ENCODE measurements around the gene ZNF423.

The ZNF423 gene

DNA sequence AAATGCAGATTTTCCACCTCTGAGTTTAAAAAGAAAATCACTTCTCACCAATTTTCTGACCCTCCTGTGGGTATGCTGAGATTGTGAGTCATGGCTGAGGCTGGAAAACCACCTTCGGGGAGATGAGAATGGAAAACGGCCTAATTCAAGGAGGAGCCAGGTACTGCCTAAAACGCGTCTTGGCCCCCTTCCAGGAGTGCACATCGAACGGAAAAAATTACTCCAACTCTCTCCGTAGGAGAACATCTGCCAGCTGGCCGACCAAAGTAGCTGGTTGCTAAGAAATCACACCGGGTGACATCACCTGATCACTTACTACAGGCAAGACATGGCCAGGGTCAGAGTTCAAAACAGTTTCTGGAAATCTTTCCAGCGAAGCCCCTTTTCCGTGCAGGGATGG, 107.6 kb downstream of the ZNF423 start:
- DNase-seq: no peak

DNA sequence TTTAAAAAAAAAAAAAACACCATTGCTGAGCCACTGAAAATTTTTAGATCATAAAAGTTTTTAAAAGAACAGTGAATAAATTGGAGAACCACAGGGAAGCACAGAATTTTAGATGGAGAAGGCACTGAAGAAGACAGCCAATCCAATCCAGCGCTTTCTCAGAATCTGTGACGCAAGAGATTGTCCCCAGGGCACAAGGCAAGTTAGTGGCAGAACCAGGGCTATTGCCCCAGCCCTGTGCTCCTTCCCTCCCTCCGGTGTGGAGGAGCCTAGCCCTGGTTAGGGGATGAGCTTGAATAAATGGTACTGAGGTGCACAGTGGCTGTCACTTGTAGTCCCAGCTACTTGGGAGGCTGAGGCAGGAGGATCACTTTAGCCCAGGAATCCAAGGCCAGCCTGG, 108.3 kb downstream of the ZNF423 start:
- DNase-seq: no peak

DNA sequence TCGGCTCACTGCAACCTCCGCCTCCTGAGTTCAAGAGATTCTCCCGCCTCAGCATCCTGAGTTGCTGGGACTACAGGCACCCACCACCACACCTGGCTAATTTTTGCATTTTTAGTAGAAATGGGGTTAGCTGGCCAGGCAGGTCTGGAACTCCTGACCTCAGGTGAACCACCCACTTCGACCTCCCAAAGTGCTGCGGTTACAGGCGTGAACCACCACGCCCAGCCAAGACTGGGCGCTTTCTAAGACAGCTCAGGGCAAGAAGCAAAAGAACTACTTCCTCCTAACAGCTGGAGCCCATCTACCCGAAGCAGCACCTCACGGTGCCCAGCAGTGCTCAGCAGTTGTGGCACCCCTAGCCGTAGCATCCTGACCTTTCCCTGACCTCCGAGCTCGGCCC, 109.4 kb downstream of the ZNF423 start:
- DNase-seq: no peak

DNA sequence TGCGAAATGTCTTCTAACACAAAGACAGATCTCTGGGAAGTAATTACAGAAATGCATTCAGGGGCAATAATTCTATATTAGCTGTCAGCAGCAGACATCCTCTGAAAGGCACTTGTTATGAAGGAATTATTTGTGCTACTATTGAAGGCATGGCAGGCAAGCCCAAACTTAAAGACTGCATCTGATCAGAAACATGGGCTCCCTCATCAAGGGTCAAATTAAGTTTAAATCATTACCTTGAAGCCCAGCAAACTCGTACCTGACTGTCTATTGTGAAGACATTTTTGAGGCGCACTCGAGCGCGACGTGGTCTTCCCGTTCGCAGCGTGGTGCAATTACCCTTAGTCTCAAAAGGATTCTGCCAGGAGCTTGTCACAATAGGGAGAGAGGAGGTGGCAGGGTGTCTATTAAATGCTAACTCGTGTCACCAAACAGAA, 110.6 kb downstream of the ZNF423 start:
- no peak for DNase-seq

DNA sequence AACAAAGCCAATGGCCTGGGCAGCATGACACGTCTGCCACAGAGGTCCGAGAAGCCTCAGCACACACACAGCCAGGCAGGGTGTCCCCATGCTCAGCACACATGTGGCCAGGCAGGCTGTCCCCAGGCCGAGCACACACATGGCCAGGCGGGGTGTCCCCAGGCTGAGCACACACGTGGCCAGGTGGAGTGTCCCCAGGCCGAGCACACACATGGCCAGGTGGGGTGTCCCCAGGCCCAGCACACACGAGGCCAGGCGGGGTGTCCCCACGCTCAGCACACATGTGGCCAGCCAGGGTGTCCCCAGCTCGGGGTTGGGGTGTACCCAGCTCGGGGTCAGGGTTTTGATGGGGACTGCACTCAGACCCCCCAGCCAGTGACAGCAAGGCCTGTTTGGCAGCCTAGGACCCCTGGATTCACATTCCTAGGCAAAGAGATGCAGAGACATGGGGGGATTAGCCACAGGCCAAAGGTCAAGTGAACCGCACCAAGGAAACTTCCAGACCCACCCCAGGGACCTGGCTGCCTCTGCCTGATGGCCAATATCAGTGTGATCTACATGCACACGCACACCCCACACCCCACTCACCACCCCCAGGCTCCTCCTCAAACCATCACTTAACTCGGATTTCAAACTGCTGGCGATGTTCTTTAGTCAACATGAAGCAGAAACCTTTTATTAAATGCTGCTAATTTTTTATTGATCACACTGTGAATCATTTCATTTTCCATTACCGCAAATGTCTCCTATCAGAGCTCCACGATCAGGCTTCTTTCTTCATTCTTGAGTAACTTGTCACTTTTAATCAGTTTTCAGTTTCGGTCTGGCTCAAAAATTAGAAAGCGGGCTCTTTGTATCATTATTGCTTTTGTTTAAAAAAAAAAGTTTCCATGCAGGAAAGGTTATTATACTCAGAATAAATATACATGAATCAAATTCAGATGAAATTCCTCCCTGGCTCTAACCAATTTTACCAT, 111.4 kb downstream of the ZNF423 start:
- no peak for DNase-seq

DNA sequence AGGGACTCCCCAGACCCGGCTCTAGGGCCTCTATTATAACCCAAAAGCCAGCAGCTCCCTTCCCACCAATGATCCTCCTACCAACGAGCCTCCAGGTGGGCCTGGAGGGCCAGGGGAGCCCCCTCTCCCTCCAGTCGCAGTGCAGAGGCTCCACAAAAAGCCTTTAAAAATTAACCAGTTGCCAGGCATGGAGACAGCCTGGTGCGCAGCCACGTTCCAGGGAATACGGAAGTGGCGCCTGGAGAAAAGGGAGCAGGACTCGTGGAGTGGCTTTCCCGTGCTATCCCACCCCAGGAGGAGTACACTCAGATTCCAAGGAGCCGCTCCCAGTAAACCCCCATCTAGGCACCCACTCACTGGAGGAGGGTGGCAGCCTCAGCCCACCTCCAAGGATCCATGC, 112.3 kb downstream of the ZNF423 start:
- no peak for DNase-seq

DNA sequence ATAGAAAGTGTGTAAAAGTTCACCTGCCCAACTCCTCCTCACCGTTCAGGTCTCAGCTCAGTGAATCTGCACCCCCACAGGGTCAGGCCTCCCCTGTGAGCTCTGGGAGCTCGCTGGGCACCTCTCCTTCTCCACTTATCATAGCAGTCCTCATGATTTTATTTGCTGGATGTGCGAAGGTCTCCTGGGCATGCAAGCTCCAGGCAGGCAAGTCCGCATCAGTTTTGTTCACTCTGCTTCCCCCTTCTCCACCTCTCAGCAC, 112.8 kb downstream of the ZNF423 start:
- no peak for DNase-seq

DNA sequence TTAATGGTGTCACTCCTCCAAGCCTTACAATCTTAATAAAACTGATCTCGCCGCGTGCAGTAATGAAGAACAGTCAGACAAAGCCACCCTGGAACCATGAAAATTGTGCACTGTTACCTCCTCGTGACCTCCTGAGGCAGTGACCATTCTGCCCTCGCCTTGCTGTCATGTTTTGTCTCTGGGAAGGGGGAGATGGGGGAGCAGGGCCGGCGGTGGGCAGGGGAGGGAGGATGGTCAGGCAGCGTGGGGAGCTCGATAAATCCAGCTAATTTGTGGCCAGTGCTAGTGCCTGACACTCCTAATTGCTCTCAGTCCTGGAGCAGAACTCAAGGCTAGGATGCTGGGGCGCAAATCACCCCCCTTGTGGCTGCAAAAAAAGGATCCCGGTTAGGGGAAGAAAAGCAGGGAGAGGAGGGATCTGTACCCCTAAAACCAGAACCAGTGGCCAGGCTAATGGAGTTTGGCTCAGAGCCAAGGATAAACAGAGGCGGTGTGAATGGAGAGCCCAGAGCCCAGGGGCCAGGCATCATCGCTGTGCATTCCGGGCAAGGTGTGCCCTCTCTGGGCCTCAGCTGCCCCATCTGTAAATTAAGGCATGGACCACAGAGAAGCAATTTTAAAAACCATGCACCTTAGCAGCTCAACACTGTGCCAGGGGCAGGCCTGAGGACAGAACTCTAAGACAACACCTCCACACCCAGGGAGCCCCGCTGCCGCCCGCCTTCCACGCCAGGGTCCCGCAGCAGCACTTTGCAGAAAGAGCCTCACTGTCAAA, 113.3 kb downstream of the ZNF423 start:
- DNase-seq: no peak

DNA sequence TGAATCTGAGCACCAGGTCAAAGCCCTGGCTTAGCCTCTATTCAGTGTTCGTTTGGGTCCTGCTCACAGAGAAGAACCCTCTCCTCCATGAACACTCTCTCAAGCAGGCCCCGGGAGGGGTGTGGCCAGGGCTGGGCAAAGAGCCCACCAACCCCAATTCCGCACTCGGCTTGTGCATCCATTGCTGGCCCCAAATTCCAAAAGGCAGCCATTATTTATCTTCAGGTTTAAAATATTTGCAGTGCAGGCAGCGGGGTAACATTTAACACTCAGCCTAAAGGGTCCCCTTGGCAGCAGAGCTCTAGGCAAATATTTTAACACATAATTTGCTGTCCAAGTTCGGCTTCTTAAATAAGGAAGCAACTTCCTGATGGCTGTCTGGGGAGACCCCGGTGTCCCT, 115.7 kb downstream of the ZNF423 start:
- no peak for DNase-seq

DNA sequence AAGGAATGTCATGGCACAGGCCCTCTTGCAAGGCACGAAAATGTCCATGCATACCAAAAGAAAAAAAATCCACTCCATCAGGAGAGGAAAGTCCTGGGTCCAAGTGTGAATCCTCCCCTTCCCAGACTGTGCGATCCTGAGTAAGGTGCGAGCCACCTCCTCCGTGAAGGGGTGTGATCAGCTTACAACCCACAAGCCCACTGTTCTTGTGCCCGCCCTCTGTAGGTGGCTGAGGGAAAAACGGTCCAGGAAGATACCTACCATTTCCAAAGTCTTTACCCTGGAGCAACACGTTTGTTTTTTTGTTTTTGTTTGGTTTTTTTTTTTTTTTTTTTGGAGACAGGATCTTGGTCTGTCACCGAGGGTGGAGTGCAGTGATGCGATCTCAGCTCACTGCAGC, 116.5 kb downstream of the ZNF423 start:
- no peak for DNase-seq

DNA sequence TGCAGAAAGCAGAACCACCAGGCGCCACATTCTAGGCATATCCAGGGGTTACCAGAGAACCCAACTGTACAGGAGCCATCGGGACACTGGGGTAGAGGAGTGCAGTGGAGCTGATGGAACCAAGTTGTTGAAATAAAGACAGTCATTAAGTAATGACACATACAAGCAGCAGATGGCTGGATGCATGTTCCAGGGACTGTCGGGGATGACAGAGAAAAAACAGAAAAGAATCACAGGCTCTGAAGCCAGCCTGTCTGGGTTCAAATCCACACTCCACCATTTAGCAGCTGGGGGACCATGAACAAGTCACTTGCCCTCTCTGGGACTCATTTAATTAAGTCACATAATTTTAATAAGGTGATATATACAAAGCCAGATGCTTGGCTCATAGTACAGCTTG, 117.1 kb downstream of the ZNF423 start:
- no peak for DNase-seq

DNA sequence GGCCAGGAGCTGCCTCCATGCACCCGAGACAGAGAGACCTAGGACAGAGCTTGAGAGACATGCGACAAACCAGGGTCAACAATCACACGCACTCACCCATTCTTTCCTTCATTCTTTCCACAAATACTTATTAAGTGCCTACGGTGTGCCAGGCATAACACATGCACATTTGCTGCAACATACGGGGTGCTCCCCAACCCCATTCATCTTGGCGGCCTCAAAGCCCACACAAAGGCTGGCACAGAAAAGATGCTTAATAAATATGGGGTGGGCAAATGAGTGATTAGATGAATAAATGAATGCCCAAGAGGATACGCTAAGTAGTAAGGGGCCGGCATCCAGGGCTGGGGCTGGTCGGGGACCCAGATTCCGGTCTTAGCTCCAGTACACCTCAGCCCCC, 117.9 kb downstream of the ZNF423 start:
- no peak for DNase-seq

DNA sequence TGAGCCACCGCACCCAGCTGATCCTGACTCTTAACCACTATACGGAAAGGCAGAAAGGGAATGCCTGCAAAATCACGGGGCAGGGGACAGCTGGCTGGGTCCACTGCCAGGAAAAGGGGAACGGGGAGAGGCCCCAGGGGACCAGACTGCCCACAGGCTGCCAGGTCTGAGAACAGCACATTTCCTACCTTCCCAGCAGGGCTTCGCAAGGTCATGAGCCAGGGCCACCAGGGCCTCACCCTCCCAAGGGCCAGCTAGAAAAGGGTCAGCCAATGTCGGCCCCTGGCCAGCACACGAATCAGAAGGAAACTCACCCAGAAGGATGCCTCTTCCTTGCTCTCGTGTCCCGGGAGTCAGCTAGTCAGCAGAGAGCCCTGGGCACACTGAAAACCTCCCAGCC, 118.4 kb downstream of the ZNF423 start:
- DNase-seq: no peak

DNA sequence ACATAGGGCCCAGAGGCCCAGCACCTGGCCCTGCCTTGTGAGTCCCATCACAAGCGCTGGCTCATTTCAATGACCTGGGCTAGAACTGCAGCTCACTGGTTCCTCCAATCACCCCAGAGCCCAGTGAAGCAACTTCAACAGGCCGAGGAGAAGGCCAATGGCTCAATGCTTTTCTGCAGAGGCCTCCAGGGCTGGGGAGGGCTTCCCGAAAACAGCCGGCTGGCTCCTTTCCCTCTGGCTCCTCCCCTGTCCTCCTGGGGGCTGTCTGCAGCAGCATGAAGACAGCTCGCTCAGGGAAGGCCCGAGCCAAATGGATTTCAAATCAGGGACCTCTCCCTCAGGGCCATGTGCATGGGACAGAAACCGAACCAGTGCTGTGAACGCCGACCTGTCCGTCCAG, 121.6 kb downstream of the ZNF423 start:
- no peak for DNase-seq

DNA sequence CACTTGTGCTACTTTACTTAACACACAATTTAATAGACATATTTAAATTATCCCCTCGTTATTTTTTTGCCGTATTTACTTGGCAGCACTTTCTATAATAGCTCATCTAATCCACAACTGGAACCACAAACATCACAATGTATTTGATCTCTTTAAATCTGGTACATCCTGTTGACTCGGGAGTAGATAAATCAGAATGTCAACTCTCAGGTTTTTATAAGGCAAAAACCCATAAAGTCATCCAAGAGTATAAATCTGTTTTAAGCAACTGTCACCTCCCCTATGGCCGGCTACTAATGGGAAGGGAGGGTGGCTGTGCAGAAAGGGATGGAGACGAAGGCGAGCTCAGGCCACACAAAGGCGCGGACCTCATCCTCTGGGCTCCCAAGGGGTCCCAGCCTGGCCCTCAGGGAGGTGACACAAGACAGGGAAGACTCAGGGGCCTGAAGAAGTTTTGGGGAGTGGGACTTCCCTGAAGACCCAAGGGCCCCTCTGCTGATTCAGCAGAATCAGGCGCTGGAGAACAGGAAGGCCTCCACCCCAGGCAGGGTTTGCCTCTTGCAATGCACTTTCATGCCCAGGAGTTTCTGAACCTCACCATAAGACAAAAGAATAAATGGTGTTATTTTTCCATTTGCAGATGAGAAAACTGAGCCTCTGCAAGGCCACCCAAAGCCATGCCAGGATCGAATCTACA, 122.5 kb downstream of the ZNF423 start:
- no peak for DNase-seq

DNA sequence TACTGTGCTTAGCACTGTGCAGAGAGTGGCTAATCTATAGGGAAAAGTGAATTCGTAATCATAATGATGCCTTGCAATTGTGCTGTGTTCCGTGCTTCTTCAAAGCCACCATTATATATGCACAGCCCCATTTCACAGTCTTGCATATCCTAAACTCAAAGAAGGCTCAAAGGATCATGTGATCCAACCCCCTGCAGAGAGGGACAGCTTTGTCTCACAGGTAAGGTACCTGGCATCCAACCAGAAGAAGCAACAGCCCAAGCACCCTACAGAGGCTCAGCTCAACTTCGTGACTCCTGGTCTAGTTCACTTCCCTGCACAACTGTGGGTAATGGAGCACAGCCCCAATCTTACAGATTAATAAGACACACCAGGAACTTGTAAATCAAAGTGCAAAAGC, 124.0 kb downstream of the ZNF423 start:
- no peak for DNase-seq

DNA sequence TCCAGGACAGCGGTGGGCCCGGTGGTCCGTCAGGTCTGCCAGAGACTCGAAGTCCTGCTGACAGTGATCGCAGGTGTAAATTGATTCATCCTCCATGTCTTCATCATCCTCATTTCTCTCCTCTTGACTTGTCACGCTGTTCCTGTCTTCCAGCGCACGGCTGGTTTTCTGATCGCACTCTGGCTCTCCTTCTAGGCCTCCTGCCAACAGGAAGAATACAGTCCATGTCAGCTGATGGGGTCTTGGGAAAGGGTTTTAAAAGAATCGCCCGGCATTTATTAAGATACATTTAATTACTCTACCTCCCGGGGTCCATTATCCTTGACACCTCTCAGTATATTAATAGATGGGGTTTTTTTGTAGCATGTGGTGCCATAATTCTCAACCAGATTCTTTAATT, 125.1 kb downstream of the ZNF423 start:
- no peak for DNase-seq

DNA sequence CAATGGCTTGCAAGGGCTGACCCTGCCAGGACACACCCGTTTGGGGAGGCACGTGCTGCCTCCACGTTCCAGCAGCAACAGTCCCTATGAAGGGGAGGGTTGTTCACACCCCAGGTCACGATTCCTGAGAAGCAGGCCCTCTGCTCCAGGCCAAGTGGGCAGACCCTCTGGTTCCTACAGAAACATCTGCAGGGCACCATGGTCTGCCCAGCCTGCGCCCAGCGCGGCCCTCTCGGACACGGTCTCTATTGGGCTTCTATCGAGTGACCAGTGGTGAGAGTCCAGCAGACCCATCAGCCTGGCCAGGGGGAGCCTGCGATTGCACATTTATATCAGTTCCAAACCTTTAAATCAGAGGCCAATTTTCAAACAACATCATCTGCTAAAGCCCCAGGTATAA, 128.3 kb downstream of the ZNF423 start:
- DNase-seq: no peak

DNA sequence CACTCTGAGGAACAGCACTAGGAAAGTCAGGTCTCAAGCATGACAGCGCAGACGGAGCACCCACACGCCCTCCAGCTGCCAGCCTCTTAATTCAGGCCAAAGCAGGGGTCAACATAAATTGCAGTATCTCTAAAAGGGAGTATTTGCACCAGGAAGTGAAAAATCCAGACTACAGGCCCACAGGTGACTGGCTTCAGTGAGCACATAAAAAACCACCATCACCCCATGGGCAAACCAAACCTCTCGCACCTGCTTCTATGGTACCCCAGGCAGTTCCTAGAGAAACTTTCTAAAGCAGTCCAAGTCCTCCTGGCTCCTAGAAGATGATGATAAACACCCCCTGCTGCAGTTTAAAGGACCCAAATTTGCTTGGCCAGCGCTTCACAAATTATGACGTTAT, 129.8 kb downstream of the ZNF423 start:
- no peak for DNase-seq

DNA sequence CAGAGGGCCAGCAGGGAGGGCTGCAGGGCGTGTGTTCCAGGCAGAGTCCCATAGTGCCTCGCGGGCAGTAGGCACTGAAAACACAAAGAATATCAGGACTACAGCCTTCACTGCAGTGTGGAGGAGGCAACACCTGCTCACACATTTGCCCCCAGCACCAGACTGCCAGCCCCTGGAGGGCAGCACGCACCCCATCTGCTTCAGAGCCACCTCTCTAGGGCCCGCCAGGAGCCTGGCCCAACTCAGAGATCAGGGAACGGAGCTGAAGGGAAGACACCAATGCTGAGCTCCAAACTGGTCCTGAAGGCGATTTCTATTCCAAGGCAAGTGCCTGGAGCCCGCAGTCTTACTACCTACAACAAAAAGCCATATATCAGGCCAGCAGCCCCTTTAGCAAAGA, 130.3 kb downstream of the ZNF423 start:
- no peak for DNase-seq

DNA sequence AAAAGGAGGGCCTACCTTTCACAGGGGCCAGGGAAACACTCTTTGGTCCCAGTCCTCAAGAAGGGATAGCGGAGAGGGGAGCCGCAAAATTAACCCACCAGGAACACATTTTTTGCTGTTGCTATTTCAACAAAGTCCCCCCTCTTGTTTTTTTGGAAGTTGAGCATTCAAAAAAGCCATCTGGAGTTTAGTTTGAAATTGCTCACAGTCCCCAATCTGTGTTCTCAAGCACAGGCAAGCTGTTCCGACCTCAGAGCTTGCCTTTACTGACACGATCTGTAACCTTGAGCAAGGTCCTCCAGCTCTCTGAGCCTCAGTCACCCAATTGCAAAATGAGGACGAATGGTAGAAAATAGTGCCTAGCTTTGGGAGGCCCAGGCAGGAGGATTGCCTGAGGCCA, 131.1 kb downstream of the ZNF423 start:
- no peak for DNase-seq

DNA sequence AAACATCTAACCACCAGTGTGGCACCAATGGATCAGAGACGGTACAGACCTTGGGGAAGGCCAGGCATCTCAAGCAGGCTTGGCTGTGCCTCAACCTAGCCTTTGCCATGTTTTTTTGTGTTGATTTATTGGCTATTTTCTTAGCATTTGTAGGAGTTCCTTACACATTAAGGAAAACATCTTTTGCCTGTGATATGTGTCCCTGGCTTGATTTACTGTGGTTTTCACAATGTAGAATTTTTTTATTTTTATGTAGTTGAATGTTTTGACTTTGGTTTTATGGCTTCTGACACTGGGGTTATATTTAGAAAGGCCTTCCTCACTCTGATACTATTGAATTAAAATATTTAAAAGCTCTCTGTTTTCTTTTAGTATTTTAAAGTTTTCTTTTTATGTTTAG, 132.6 kb downstream of the ZNF423 start:
- no peak for DNase-seq

DNA sequence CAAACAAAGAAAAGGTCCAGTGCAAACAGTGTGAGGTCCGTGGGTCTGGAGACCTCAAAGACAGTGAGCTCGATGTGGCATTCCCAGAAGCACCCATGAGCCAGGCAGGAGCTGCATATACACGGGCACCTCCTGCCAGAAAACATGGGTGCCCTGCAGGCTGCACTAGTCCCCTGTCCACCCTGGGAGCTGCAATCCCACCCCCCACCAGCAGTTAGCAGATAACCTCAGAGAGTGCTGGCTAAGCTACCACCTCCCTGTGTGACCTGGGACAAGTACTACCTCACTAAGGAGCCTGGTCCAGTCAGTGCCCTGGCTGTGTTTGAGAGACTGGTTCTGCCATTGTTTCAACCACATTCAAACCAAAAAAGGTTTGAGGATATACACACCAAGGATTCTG, 135.7 kb downstream of the ZNF423 start:
- no peak for DNase-seq

DNA sequence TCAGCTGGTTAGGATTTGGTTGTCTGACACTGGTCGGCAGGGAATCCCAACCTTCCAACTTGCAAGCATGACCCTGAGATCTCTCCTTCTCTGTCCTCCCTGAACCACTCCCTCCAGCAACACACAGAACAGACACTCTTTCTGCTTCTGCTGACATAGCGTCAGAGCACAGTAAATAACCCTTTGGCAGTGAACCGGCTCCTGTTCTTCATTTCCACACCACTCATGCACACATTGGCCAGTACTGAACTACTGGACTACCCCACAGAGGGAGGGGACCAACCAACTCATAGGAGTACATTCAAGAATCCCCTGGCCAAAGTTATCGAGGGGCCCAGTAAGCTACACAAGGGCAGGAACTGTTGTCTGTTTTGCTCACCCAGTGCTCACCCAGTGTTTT, 138.2 kb downstream of the ZNF423 start:
- DNase-seq: no peak

Measured in T-helper 1 cell (primary cell).